K562 (cell line): ENCODE data around the gene MMP28. TPM values are rescaled to one million over a fixed set of nuclear protein-coding genes. Genes with fewer than 3 reads are reported as not detected.

Experiments used
- E2F5 ChIP-seq: sonication (generic); formaldehyde crosslinking; IDR thresholded peaks from 2 replicates; pipeline ENCODE4 v1.8.0; 2022; ENCODE audit warnings: mild to moderate bottlenecking, missing genetic modification reagents
- ETS2 ChIP-seq: IDR thresholded peaks from 2 replicates; pipeline ENCODE4 v1.6.1; 2016; ENCODE audit warnings: borderline replicate concordance, missing genetic modification characterization, mild to moderate bottlenecking, moderate library complexity, missing compliant biosample characterization; ENCODE audit not compliant: poor library complexity, severe bottlenecking
- GTF3C2 ChIP-seq: IDR thresholded peaks from 3 replicates; pipeline ENCODE4 v1.6.1; 2011; ENCODE audit warnings: borderline replicate concordance, mild to moderate bottlenecking, moderate library complexity; ENCODE audit not compliant: insufficient read length; ENCODE audit errors: extremely low read depth
- HMGXB4 ChIP-seq: sonication (generic); formaldehyde crosslinking; IDR thresholded peaks from 2 replicates; pipeline ENCODE4 v1.8.1; 2023; ENCODE audit warnings: mild to moderate bottlenecking, missing genetic modification reagents
- MIER1 ChIP-seq: fragments of 450-650 bp; IDR thresholded peaks from 2 replicates; pipeline ENCODE4 v1.6.1; 2016; ENCODE audit warnings: antibody characterized with exemption, mild to moderate bottlenecking, low read depth
- NCOA6 ChIP-seq: fragments of 450-650 bp; IDR thresholded peaks from 2 replicates; pipeline ENCODE4 v1.6.1; 2017; ENCODE audit warnings: mild to moderate bottlenecking
- NFIC ChIP-seq: fragments of 450-650 bp; IDR thresholded peaks from 2 replicates; pipeline ENCODE4 v1.6.1; 2017; ENCODE audit warnings: mild to moderate bottlenecking, inconsistent platforms
- NR1H2 ChIP-seq: sonication (generic); formaldehyde crosslinking; IDR thresholded peaks from 2 replicates; pipeline ENCODE4 v1.4.0; 2020; ENCODE audit warnings: mild to moderate bottlenecking, missing genetic modification reagents
- NR2C2 ChIP-seq, 2 experiments: fragments of 200-800 bp in 1 of 2; sonication (Bioruptor generic) in 1 of 2; sonication (generic) in 1 of 2; formaldehyde crosslinking in 1 of 2; IDR thresholded peaks; 2 replicates each; pipeline versions ENCODE4 v1.6.1 to v1.8.0; 2016 to 2022; ENCODE audit warnings: mild to moderate bottlenecking in 1 of 2, missing compliant biosample characterization in 1 of 2, missing genetic modification characterization in 1 of 2, missing genetic modification reagents in 1 of 2
- RCOR1 ChIP-seq, 2 experiments: IDR thresholded peaks; 2 replicates each; pipeline ENCODE4 v1.6.1; 2012; ENCODE audit warnings: low read depth in 2 of 2, low read length in 2 of 2, borderline replicate concordance in 1 of 2, improper control_type of control experiment in 1 of 2
- RFX7 ChIP-seq: fragments of 250-450 bp; sonication (Bioruptor Pico); IDR thresholded peaks from 2 replicates; pipeline ENCODE4 v1.5.1; 2021; ENCODE audit warnings: mild to moderate bottlenecking
- SAFB2 ChIP-seq: fragments of 200-400 bp; formaldehyde crosslinking; IDR thresholded peaks from 2 replicates; pipeline ENCODE4 v1.6.1; 2018; ENCODE audit warnings: borderline replicate concordance, low read length, low read depth, moderate library complexity; ENCODE audit not compliant: severe bottlenecking
- SOX6 ChIP-seq: fragments of 450-650 bp; IDR thresholded peaks from 2 replicates; pipeline ENCODE4 v1.6.1; 2014; ENCODE audit warnings: mild to moderate bottlenecking
- SREBF2 ChIP-seq: sonication (generic); formaldehyde crosslinking; IDR thresholded peaks from 2 replicates; pipeline ENCODE4 v1.4.0; 2020; ENCODE audit warnings: mild to moderate bottlenecking, missing genetic modification reagents
- ZBTB5 ChIP-seq: fragments of 450-650 bp; IDR thresholded peaks from 2 replicates; pipeline ENCODE4 v1.6.1; 2017; ENCODE audit warnings: antibody characterized with exemption
- ZNF398 ChIP-seq: fragments of 250-450 bp; sonication (Bioruptor Pico); IDR thresholded peaks from 2 replicates; pipeline ENCODE4 v1.8.0; 2021; ENCODE audit warnings: moderate library complexity, mild to moderate bottlenecking, inconsistent platforms
- polyA plus RNA-seq, 8 experiments: library from polyadenylated mRNA; depleted of rRNA in 4 of 8; stranded (reverse) in 5 of 8; unstranded in 3 of 8; fragments of >200 nt; fragmentation: Nextera tagmentation in 2 of 8; fragmentation: Illumina TruSeq in 1 of 8; extraction: Ambion mirVana in 2 of 8; extraction: Trizol in 1 of 8; gene quantifications; 2 replicates each; pipeline versions ENCODE4 v1.2.1 to v1.2.3, GENCODE V29; 2011 to 2014; ENCODE audit warnings: inconsistent platforms in 1 of 8, missing spikeins in 1 of 8
- total RNA-seq, 7 experiments: library from RNA; depleted of rRNA in 6 of 7; stranded (reverse); fragments of >200 nt in 6 of 7; fragmentation: Illumina TruSeq in 2 of 7; extraction: Trizol in 2 of 7; gene quantifications; 2 replicates each; pipeline versions ENCODE4 v1.2.1 to v1.2.3, GENCODE V29; 2011 to 2021; ENCODE audit warnings: low replicate concordance in 1 of 7

Gene MMP28
- total and polyA plus RNA-seq, 9 of the 15 experiments (the other 6 are each of a cell fraction or from before 2014, with no cell fraction given), result not detected

GRCh38 chr17:35764123-35764991, 31.1 kb downstream of the MMP28 start (continued):
- TF ChIP-seq GTF3C2 (no peak), ETS2 (tag) (no peak), ZNF398 (CRISPR knock-in tag) (no peak), SAFB2 (no peak), NR2C2 (CRISPR knock-in tag; IDR thresholded peaks at IDR 0.05) (no peak), NR2C2 (tag; IDR thresholded peaks at IDR 0.05) (0 out of 2 replicates have a peak, but pooled peaks have one; percentile 26), ZBTB5 (no peak), RFX7 (CRISPR knock-in tag) (no peak), SOX6 (peak; percentile 35; the same call in 1 of the 2 replicates), NCOA6 (peak; percentile 85), MIER1 (no peak), NFIC (peak; percentile 38; the same call in 1 of the 2 replicates), NR1H2 (CRISPR knock-in tag) (no peak), E2F5 (CRISPR knock-in tag) (no peak), RCOR1 (IDR thresholded peaks at IDR 0.05; ENCODE audit: borderline replicate concordance in 1 of 2, low read depth in 2 of 2, low read length in 2 of 2) (peak in 1 of 2 experiments; percentile 13; a peak in 2 of 4 replicates), HMGXB4 (no peak), SREBF2 (CRISPR knock-in tag) (no peak)
